IMR-90 (cell line): Measurements from ENCODE around the gene NQO2. TPM values are rescaled to one million over a fixed set of nuclear protein-coding genes. Genes with fewer than 3 reads are reported as not detected.
"Not testable (repeated sequence)": the region's sequence is repeated elsewhere in the genome, so short reads cannot be mapped to it uniquely, and the experiment has no call there.

Source experiments
- ATAC-seq: fragments of 200-7000 bp; cut with Tn5 transposase; 2 replicates; pipeline ENCODE4 v1.9.1; 2020; ENCODE audit warnings: low read depth, mild to moderate bottlenecking, moderate library complexity
- BruUV-seq: library from RNA; stranded (reverse); fragments of 400-500 nt; replicated peaks from 2 replicates; lab custom pipeline; 2021; lab: Mats Ljungman, UMichigan
- CTCF ChIA-PET: fragments of 300-600 bp; formaldehyde crosslinking; extraction: SDS; loops from one replicate; lab custom pipeline; 2021; ENCODE audit warnings: antibody characterized with exemption; lab: Yijun Ruan, JAX
- POLR2A ChIA-PET: fragments of 300-600 bp; sonication (Branson Sonifier 250); formaldehyde crosslinking; loops from one replicate; lab custom pipeline; 2022; ENCODE audit warnings: antibody characterized with exemption; ENCODE audit not compliant: unreplicated experiment; lab: Charles Lee
- DNase-seq: peaks from one replicate; pipeline ENCODE4 v3.0.0; 2013
- H2AFZ ChIP-seq: replicated peaks from 2 replicates; pipeline ENCODE3; 2013; ENCODE audit warnings: low read length, mild to moderate bottlenecking; ENCODE audit not compliant: poor library complexity
- H2AK5ac ChIP-seq: 2 replicates; pipeline ENCODE4 v1.6.1; 2013; ENCODE audit warnings: low read depth, low read length, inconsistent platforms
- H2AK9ac ChIP-seq: replicated peaks from 2 replicates; pipeline ENCODE3; 2013; ENCODE audit warnings: mild to moderate bottlenecking, low read depth, low read length, moderate library complexity; ENCODE audit not compliant: poor library complexity
- H2BK120ac ChIP-seq: 2 replicates; pipeline ENCODE4 v1.6.1; 2013; ENCODE audit warnings: low read depth, low read length, inconsistent platforms
- H2BK15ac ChIP-seq: 3 replicates; pipeline ENCODE4 v1.6.1; 2013; ENCODE audit warnings: low read depth, low read length, inconsistent platforms
- H2BK20ac ChIP-seq: 2 replicates; pipeline ENCODE4 v1.6.1; 2013; ENCODE audit warnings: low read depth, mild to moderate bottlenecking, inconsistent platforms, low read length, moderate library complexity
- H2BK5ac ChIP-seq: 2 replicates; pipeline ENCODE4 v1.6.1; 2013; ENCODE audit warnings: mild to moderate bottlenecking, low read depth, low read length, inconsistent platforms; ENCODE audit not compliant: poor library complexity, severe bottlenecking
- H3K14ac ChIP-seq: replicated peaks from 2 replicates; pipeline ENCODE4 v1.6.1; 2013; ENCODE audit warnings: low read depth, low read length, inconsistent platforms
- H3K18ac ChIP-seq: 2 replicates; pipeline ENCODE4 v1.6.1; 2013; ENCODE audit warnings: low read depth, low read length, control low read depth
- H3K23ac ChIP-seq: 2 replicates; pipeline ENCODE4 v1.6.1; 2013; ENCODE audit warnings: low read depth, low read length, inconsistent platforms
- H3K27ac ChIP-seq: 2 replicates; pipeline ENCODE4 v1.5.1; 2013; ENCODE audit warnings: mild to moderate bottlenecking, control low read depth, low read length; ENCODE audit not compliant: insufficient read depth
- H3K27me3 ChIP-seq: 2 replicates; pipeline ENCODE4 v1.6.1; 2013; ENCODE audit warnings: low read length; ENCODE audit not compliant: control insufficient read depth, insufficient read depth
- H3K36me3 ChIP-seq: 2 replicates; pipeline ENCODE4 v1.6.1; 2013; ENCODE audit warnings: low read length, mixed read lengths; ENCODE audit not compliant: control insufficient read depth, insufficient read depth
- H3K4ac ChIP-seq: 2 replicates; pipeline ENCODE4 v1.6.1; 2013; ENCODE audit warnings: low read depth, low read length, inconsistent platforms
- H3K4me1 ChIP-seq: 2 replicates; pipeline ENCODE4 v1.6.1; 2013; ENCODE audit warnings: low read length, mixed read lengths; ENCODE audit not compliant: control insufficient read depth, insufficient read depth
- H3K4me2 ChIP-seq: 2 replicates; pipeline ENCODE4 v1.6.1; 2013; ENCODE audit warnings: low read depth, mild to moderate bottlenecking, control low read depth, low read length, moderate library complexity
- H3K4me3 ChIP-seq: 2 replicates; pipeline ENCODE4 v1.5.1; 2013; ENCODE audit warnings: low read depth, mild to moderate bottlenecking, control low read depth, low read length, moderate library complexity; ENCODE audit not compliant: insufficient read depth
- H3K56ac ChIP-seq: 2 replicates; pipeline ENCODE4 v1.6.1; 2013; ENCODE audit warnings: low read length, inconsistent platforms; ENCODE audit not compliant: insufficient read depth; ENCODE audit errors: extremely low read depth
- H3K79me1 ChIP-seq, 2 experiments: 2 replicates each; pipeline ENCODE4 v1.6.1; 2013; ENCODE audit warnings: low read length in 2 of 2, inconsistent platforms in 1 of 2, low read depth in 1 of 2
- H3K9ac ChIP-seq: 2 replicates; pipeline ENCODE4 v1.6.1; 2013; ENCODE audit warnings: low read depth, low read length, control low read depth
- H3K9me1 ChIP-seq: 2 replicates; pipeline ENCODE4 v1.6.1; 2013; ENCODE audit warnings: low read length, inconsistent platforms; ENCODE audit not compliant: insufficient read depth
- H3K9me3 ChIP-seq: 2 replicates; pipeline ENCODE4 v1.6.1; 2013; ENCODE audit warnings: low read length; ENCODE audit not compliant: control insufficient read depth, insufficient read depth
- H4K20me1 ChIP-seq: 2 replicates; pipeline ENCODE4 v1.6.1; 2013; ENCODE audit warnings: low read length, inconsistent platforms; ENCODE audit not compliant: insufficient read depth
- H4K5ac ChIP-seq: 2 replicates; pipeline ENCODE4 v1.6.1; 2013; ENCODE audit warnings: mild to moderate bottlenecking, low read depth, low read length, control low read depth
- H4K8ac ChIP-seq, 2 experiments: 2 replicates each; pipeline ENCODE4 v1.6.1; 2013; ENCODE audit warnings: low read depth in 2 of 2, low read length in 2 of 2, control low read depth in 1 of 2, inconsistent platforms in 1 of 2
- H4K91ac ChIP-seq: 2 replicates; pipeline ENCODE4 v1.6.1; 2013; ENCODE audit warnings: low read depth, low read length, inconsistent platforms; ENCODE audit not compliant: insufficient read depth
- BHLHE40 ChIP-seq: fragments of 150-350 bp; IDR thresholded peaks from 2 replicates; pipeline ENCODE4 v1.6.1; 2016; ENCODE audit warnings: mild to moderate bottlenecking, low read depth, low read length
- CEBPB ChIP-seq: IDR thresholded peaks from 2 replicates; pipeline ENCODE4 v1.6.1; 2012; ENCODE audit warnings: low read depth, low read length, improper control_type of control experiment
- ELK1 ChIP-seq: fragments of 150-350 bp; IDR thresholded peaks from 2 replicates; pipeline ENCODE4 v1.6.1; 2016; ENCODE audit warnings: low read depth, mild to moderate bottlenecking, low read length, moderate library complexity, borderline replicate concordance
- FOS ChIP-seq: fragments of 150-350 bp; IDR thresholded peaks from 2 replicates; pipeline ENCODE4 v1.6.1; 2016; ENCODE audit warnings: low read depth, low read length
- MAFK ChIP-seq: IDR thresholded peaks from 2 replicates; pipeline ENCODE4 v1.6.1; 2012; ENCODE audit warnings: low read depth, low read length, improper control_type of control experiment
- POLR2A ChIP-seq: IDR thresholded peaks from 2 replicates; pipeline ENCODE4 v1.6.1; 2012; ENCODE audit warnings: mild to moderate bottlenecking, low read depth, low read length
- RFX5 ChIP-seq: IDR thresholded peaks from 2 replicates; pipeline ENCODE4 v1.8.0; 2012; ENCODE audit warnings: low read depth, mild to moderate bottlenecking, low read length, moderate library complexity
- SMC3 ChIP-seq: fragments of 150-350 bp; IDR thresholded peaks from 2 replicates; pipeline ENCODE4 v1.6.1; 2016; ENCODE audit warnings: low read depth, mild to moderate bottlenecking, antibody characterized with exemption, low read length, moderate library complexity
- WGBS, 2 experiments: methylation state at CpG; one replicate each; pipeline versions ENCODE4 v1.1.5 to v1.1.7; 2013; ENCODE audit warnings: missing lambda C conversion rate in 2 of 2; ENCODE audit not compliant: insufficient read length in 1 of 2; ENCODE audit errors: extremely low coverage in 2 of 2; 5-methylcytosine and 5-hydroxymethylcytosine counted together
- dilution Hi-C: fragments of 300-500 bp; cut with HindIII; formaldehyde crosslinking; loops from one replicate; pipeline ENCODE4 v1.14.3; 2018; ENCODE audit warnings: low sequenced_read_pairs; ENCODE audit not compliant: unreplicated experiment
- in situ Hi-C: fragments of 300-500 bp; cut with MboI; formaldehyde crosslinking; loops from 3 replicates; pipeline ENCODE4 v1.14.3; 2019; ENCODE audit warnings: low sequenced_read_pairs, inconsistent platforms, mixed read lengths
- intact Hi-C: fragments of 100-400 bp; cut with micrococcal nuclease; formaldehyde crosslinking; loops from 2 replicates; pipeline ENCODE4 v1.10.0; 2022
- polyA plus RNA-seq, 3 experiments: library from polyadenylated mRNA; depleted of rRNA; stranded (reverse); fragments of >200 nt; gene quantifications; 2 replicates each; pipeline ENCODE4 v1.2.3, GENCODE V29; 2012; ENCODE audit warnings: low replicate concordance in 1 of 3
- total RNA-seq: library from RNA; depleted of rRNA; stranded (reverse); fragments of >200 nt; gene quantifications from 2 replicates; pipeline ENCODE4 v1.2.3, GENCODE V29; 2012

Gene NQO2
- total and polyA plus RNA-seq, 2 of the 4 experiments (the other 2 are of a cell fraction), result 42.5 to 72.1 TPM

DNA sequence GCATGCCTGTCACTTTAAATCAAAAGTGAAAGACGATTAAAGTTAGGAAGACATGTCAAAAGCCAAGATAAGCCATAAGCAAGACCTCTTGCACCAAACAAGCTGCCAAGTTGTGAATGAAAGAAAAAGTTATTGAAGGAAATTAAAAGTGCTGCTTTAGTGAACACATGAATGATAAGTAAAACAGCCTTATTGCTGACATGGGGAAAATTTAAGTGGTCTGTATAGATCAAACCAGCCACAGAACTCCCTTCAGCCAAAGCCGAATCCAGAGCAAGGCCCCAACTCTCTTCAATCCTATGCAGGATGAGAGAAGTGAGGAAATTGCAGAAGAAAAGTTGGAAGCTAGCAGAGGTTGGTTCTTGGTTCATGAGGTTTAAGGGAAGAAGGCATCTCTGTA lies 59.3 kb downstream of the NQO2 start:
- Histone ChIP-seq H3K56ac (no peak overlapping the region), H3K4me1 (no peaks in the 10 kb centered on the region; the same call in 1 of the 2 replicates), H2BK15ac (no peak overlapping the region), H3K27me3 (no peaks in the 10 kb centered on the region; the same call in 1 of the 2 replicates), H3K4me2 (no peak overlapping the region), H2BK20ac (no peak overlapping the region), H3K18ac (no peak overlapping the region), H3K9me3 (no peaks in the 10 kb centered on the region), H2AK9ac (no peak overlapping the region), H3K4me3 (no peak overlapping the region), H4K91ac (no peak overlapping the region), H3K27ac (no peak overlapping the region), H3K79me1 (peaks cover 0 to 2% of the 10 kb centered on the region in 2 experiments; a peak in 2 of 4 replicates), H3K36me3 (no peaks in the 10 kb centered on the region), H4K5ac (no peak overlapping the region), H2AK5ac (no peak overlapping the region), H3K9me1 (peaks cover 3% of the 10 kb centered on the region; the same call in 1 of the 2 replicates), H4K20me1 (no peaks in the 10 kb centered on the region), H3K9ac (no peak overlapping the region), H2BK5ac (no peak overlapping the region), H2BK120ac (no peak overlapping the region), H3K4ac (no peak overlapping the region), H4K8ac (no peak overlapping the region), H3K23ac (no peak overlapping the region), H3K14ac (no peak overlapping the region), H2AFZ (no peak overlapping the region)
- no TSS peak for BruUV-seq
- no peak for TF ChIP-seq FOS
- TF ChIP-seq RFX5, result no peak
- TF ChIP-seq ELK1, result no peak
- TF ChIP-seq CEBPB, result no peak
- TF ChIP-seq SMC3, result no peak
- TF ChIP-seq BHLHE40, result no peak
- TF ChIP-seq MAFK, result peak; percentile 66; the same call in 1 of the 2 replicates
- TF ChIP-seq POLR2A, result no peak
- CTCF ChIA-PET, result no interaction called here
- in situ Hi-C loops (loop anchor here (10.0 kb wide), 2 partner anchors 64 to 214 kb away; partner anchors contain the start of genes NQO2 and SERPINB1), intact Hi-C loops (loop anchor here (5.0 kb wide), 1 partner anchor 322 kb away; no protein-coding TSS in a partner anchor), dilution Hi-C loops (no loop called here)
- POLR2A ChIA-PET, result no interaction called here
- DNase-seq (no peak), ATAC-seq (no peak)
- WGBS, 2 experiments, result no CpG with 5 or more reads among the region's 2 CpGs

DNA sequence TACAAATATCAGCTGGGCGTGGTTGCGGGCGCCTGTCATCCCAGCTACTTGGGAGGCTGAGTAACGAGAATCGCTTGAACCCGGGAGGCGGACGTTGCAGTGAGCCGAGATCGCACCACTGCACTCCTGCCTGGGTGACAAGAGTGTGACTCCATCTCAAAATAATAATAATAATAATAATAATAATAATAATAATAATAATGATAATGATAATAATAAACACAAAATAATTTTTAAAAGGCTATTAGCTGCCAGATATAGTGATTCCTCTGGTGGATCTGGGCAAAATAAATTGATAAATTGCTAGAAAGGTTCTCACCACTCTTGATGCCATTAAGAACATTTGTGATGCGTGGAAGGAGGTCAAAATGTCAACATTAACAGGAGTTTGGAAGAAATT lies 60.4 kb downstream of the NQO2 start:
- H2AK5ac ChIP-seq, dilution Hi-C loops, H3K4me1 ChIP-seq, H3K9me1 ChIP-seq, ATAC-seq, H3K4me2 ChIP-seq, H3K18ac ChIP-seq, H3K27ac ChIP-seq, H2BK5ac ChIP-seq, H3K23ac ChIP-seq, CTCF ChIA-PET, BruUV-seq, H2AK9ac ChIP-seq, H3K9me3 ChIP-seq, in situ Hi-C loops, H3K9ac ChIP-seq, H3K36me3 ChIP-seq, H2AFZ ChIP-seq, H3K14ac ChIP-seq, POLR2A ChIA-PET, H2BK120ac ChIP-seq, H3K4me3 ChIP-seq, H4K8ac ChIP-seq, DNase-seq, H3K56ac ChIP-seq, H2BK20ac ChIP-seq, H3K27me3 ChIP-seq, H4K5ac ChIP-seq, H3K4ac ChIP-seq, H4K91ac ChIP-seq, intact Hi-C loops, H4K20me1 ChIP-seq, H2BK15ac ChIP-seq: not testable (repeated sequence)
- WGBS, 2 experiments, result 67% methylated on average over 1 of the region's 11 CpGs; no CpG with 5 or more reads in 1 of the 2 experiments
- peaks cover 0 to 11% of the 10 kb centered on the region in 2 experiments; a peak in 2 of 4 replicates for H3K79me1 ChIP-seq
